Measurements from ENCODE around the gene MIEN1. TPM values are rescaled to one million over a fixed set of nuclear protein-coding genes. Genes with fewer than 3 reads are reported as not detected.

MIEN1 gene
- total and polyA plus RNA-seq, 2 of the 13 experiments (the other 11 are each of a cell fraction or from before 2014, with no cell fraction given) = 40.6 to 56.6 TPM

GRCh38 chr17:39736319-39737165 lies 6.2 kb upstream of the MIEN1 start (continued):
- no peak for TF ChIP-seq ZBTB44 (CRISPR knock-in tag; IDR thresholded peaks at IDR 0.05)
- 0 out of 2 replicates have a peak, but pooled peaks have one; percentile 13 for TF ChIP-seq KLF11 (CRISPR knock-in tag; IDR thresholded peaks at IDR 0.05)
- peak; percentile 67 for TF ChIP-seq ZNF24 (IDR thresholded peaks at IDR 0.05)
- peak; percentile 49; the same call in 1 of the 2 replicates for TF ChIP-seq ZNF710 (CRISPR knock-in tag; IDR thresholded peaks at IDR 0.05; ENCODE audit: borderline replicate concordance)
- 0 out of 2 replicates have a peak, but pooled peaks have one; percentile 30 for TF ChIP-seq ZNF589 (CRISPR knock-in tag; conservative IDR thresholded peaks at IDR 0.05)
- no peak for TF ChIP-seq YEATS4 (CRISPR knock-in tag; IDR thresholded peaks at IDR 0.05; ENCODE audit: borderline replicate concordance)

- Histone ChIP-seq H4K20me1 (ENCODE audit: insufficient read depth, low read length) (peaks cover 2% of the 10 kb centered on the region; the same call in 1 of the 2 replicates), H3K9me3 (ENCODE audit: low read length) (no peaks in the 10 kb centered on the region), H3K79me2 (ENCODE audit: insufficient read depth, low read length) (peaks cover 24% of the 10 kb centered on the region), H3K27ac (ENCODE audit: extremely low read length, insufficient read depth, low read length) (peak overlapping the region; percentile 97), H3K36me3 (replicated peaks in 1 of 2; ENCODE audit: control insufficient read depth in 1 of 2, insufficient read depth in 2 of 2, low read length in 2 of 2) (no peaks in the 10 kb centered on the region), H3K4me1 (ENCODE audit: insufficient read depth, low read length) (peaks cover 33% of the 10 kb centered on the region), H3K4me3 (replicated peaks in 1 of 3; ENCODE audit: insufficient read depth in 1 of 3, low read depth in 2 of 3, low read length in 3 of 3) (peak overlapping the region in 1 of 3 experiments; percentile 95; a peak in 1 of 6 replicates), H3K4me2 (ENCODE audit: low read depth, low read length) (peak overlapping the region; percentile 82), H3K9ac (ENCODE audit: insufficient read depth, low read depth, low read length) (no peak overlapping the region), H3K27me3 (ENCODE audit: control insufficient read depth in 1 of 2, insufficient read depth in 2 of 2, low read length in 2 of 2) (no peaks in the 10 kb centered on the region; a peak in 1 of 5 replicates), H2AFZ (ENCODE audit: low read length) (no peak overlapping the region)
- no TSS peak for BruUV-seq (replicated peaks)
- intact Hi-C loops (cut with micrococcal nuclease; ENCODE audit: unreplicated experiment) (loop anchor here (10.0 kb wide), 1 partner anchor 271 kb away; the partner anchor contains the start of gene CDK12), in situ Hi-C loops (cut with HindIII; ENCODE audit: extremely low pct_ligation_motif_present, low pct_unique_long_range_greater_than_20kb) (no loop called here)
- no peak for FAIRE-seq
- WGBS (ENCODE audit: low lambda C conversion rate) = 21% methylated on average over 2 of the region's 2 CpGs
- ChIA-PET CTCF (ENCODE audit: low intra/inter-chr PET ratio, low total read pairs) (no interaction called here), POLR2A (interaction anchor here (1.3 to 2.4 kb wide), 8 partner anchors 13 to 83 kb away, joined by 4 to 44 read pairs (median 14); partner anchors contain the start of genes ERBB2 and PGAP3)
- ATAC-seq = no peak
- DNase-seq (ENCODE audit: low spot score) = no peak
- TF ChIP-seq HNRNPL (IDR thresholded peaks at IDR 0.05; ENCODE audit: low read depth, low read length) (no peak), ATF2 (CRISPR knock-in tag; IDR thresholded peaks at IDR 0.05) (no peak), ZBTB37 (CRISPR knock-in tag; IDR thresholded peaks at IDR 0.05) (no peak), FOXM1 (CRISPR knock-in tag; IDR thresholded peaks at IDR 0.05) (no peak), MEIS2 (CRISPR knock-in tag; IDR thresholded peaks at IDR 0.05) (0 out of 2 replicates have a peak, but pooled peaks have one; percentile 3), BATF2 (CRISPR knock-in tag; IDR thresholded peaks at IDR 0.05) (no peak), DRAP1 (CRISPR knock-in tag; IDR thresholded peaks at IDR 0.05) (no peak), TARDBP (CRISPR knock-in tag; IDR thresholded peaks at IDR 0.05) (no peak)
Observed at GRCh38 chr17:39735882-39736281, 5.5 kb upstream of the MIEN1 start.

Measured in HepG2 (cell line).